ENCODE results near the gene PLCB1.

GRCh38 chr20:8364734-8365078, 232.6 kb downstream of the PLCB1 start:
- TF ChIP-seq POLR2A (IDR thresholded peaks at IDR 0.05; ENCODE audit: low read length) (no peak), GATA1 (IDR thresholded peaks at IDR 0.05; ENCODE audit: low read depth, low read length) (no peak)
